Ovary (tissue), 3 donors: ENCODE measurements around the gene CNPY2.

ENCODE experiments used
- EP300 ChIP-seq: sonication (generic); formaldehyde crosslinking; IDR thresholded peaks from one replicate; pipeline ENCODE4 v1.6.1; 2017; ENCODE audit warnings: antibody characterized with exemption
- POLR2A ChIP-seq: fragments of 450-650 bp; IDR thresholded peaks from one replicate; pipeline ENCODE4 v1.6.1; 2017; ENCODE audit warnings: antibody characterized with exemption, mild to moderate bottlenecking, moderate library complexity
- TF ChIP-seq, protein P1 (sequence below), 3 donors: fragments of 450-650 bp in 2 of 3; fragments of 200-600 bp in 1 of 3; IDR thresholded peaks; one replicate each; pipeline versions ENCODE4 v1.5.1 to v1.8.0; 2016 to 2022; ENCODE audit warnings: antibody characterized with exemption in 3 of 3, mild to moderate bottlenecking in 1 of 3
- donor health status: DM: no; HTN: no; CAD: no.

- TF ChIP-seq, protein P1, sequence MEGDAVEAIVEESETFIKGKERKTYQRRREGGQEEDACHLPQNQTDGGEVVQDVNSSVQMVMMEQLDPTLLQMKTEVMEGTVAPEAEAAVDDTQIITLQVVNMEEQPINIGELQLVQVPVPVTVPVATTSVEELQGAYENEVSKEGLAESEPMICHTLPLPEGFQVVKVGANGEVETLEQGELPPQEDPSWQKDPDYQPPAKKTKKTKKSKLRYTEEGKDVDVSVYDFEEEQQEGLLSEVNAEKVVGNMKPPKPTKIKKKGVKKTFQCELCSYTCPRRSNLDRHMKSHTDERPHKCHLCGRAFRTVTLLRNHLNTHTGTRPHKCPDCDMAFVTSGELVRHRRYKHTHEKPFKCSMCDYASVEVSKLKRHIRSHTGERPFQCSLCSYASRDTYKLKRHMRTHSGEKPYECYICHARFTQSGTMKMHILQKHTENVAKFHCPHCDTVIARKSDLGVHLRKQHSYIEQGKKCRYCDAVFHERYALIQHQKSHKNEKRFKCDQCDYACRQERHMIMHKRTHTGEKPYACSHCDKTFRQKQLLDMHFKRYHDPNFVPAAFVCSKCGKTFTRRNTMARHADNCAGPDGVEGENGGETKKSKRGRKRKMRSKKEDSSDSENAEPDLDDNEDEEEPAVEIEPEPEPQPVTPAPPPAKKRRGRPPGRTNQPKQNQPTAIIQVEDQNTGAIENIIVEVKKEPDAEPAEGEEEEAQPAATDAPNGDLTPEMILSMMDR (IDR thresholded peaks at IDR 0.05) = no peak
- TF ChIP-seq POLR2A (no peak), EP300 (no peak)
Observed at GRCh38 chr12:56271031-56271430, 44.8 kb downstream of the CNPY2 start.
